ENCODE measurements around the gene PPP2R3B. TPM values are rescaled to one million over a fixed set of nuclear protein-coding genes. Genes with fewer than 3 reads are reported as not detected.

Gene PPP2R3B
- total RNA-seq, 1 donor from 2014 or later = 28.2 TPM

DNA sequence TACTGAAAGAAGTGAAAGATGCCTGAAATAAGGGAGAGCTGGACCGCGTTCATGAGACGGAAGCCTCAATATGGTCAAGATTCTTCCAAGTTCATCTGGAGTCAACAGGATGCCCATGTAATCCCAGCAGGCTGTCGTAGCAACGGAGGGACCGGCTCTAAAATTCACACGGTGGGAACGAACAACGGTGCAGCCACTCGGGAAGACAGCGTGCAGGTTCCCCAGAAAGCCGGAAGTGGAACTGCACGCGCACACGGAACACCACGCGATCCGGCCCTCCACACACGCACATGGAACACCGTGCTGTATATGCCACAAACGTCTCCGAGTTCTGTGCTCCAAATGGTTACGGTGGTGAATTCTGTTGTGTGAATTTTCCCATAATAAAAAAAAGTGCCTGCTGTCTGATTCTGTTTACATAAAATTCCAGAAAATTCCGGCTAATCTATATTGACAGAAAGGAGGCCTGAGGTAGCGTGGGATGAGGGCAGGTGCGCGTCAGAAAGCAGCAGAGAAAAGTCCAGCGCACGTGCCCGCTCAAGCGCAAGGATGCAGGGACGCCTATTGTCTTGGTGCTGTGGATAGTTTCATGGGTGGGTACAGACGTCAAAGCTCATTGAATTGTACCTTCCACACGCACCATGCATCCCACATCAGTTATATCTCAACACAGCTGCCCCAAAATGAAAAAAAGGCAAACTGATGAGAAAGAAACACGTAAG lies 31.2 kb downstream of the PPP2R3B start:
- no peak overlapping the region for H3K4me3 Mint-ChIP-seq (ENCODE audit: unreplicated experiment)
- no peak overlapping the region for H3K27ac Mint-ChIP-seq (ENCODE audit: unreplicated experiment)
- DNase-seq (ENCODE audit: extremely low spot score, unreplicated experiment) = no peak
- no peaks in the 10 kb centered on the region for H3K9me3 Mint-ChIP-seq (ENCODE audit: unreplicated experiment)
- TF ChIP-seq, protein P1, sequence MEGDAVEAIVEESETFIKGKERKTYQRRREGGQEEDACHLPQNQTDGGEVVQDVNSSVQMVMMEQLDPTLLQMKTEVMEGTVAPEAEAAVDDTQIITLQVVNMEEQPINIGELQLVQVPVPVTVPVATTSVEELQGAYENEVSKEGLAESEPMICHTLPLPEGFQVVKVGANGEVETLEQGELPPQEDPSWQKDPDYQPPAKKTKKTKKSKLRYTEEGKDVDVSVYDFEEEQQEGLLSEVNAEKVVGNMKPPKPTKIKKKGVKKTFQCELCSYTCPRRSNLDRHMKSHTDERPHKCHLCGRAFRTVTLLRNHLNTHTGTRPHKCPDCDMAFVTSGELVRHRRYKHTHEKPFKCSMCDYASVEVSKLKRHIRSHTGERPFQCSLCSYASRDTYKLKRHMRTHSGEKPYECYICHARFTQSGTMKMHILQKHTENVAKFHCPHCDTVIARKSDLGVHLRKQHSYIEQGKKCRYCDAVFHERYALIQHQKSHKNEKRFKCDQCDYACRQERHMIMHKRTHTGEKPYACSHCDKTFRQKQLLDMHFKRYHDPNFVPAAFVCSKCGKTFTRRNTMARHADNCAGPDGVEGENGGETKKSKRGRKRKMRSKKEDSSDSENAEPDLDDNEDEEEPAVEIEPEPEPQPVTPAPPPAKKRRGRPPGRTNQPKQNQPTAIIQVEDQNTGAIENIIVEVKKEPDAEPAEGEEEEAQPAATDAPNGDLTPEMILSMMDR (IDR thresholded peaks at IDR 0.05) = no peak
- H3K27me3 Mint-ChIP-seq (ENCODE audit: unreplicated experiment) = no peaks in the 10 kb centered on the region
- H3K36me3 Mint-ChIP-seq (ENCODE audit: unreplicated experiment) = peaks cover 25% of the 10 kb centered on the region
- H3K4me1 Mint-ChIP-seq (ENCODE audit: unreplicated experiment) = peaks cover 5% of the 10 kb centered on the region

DNA sequence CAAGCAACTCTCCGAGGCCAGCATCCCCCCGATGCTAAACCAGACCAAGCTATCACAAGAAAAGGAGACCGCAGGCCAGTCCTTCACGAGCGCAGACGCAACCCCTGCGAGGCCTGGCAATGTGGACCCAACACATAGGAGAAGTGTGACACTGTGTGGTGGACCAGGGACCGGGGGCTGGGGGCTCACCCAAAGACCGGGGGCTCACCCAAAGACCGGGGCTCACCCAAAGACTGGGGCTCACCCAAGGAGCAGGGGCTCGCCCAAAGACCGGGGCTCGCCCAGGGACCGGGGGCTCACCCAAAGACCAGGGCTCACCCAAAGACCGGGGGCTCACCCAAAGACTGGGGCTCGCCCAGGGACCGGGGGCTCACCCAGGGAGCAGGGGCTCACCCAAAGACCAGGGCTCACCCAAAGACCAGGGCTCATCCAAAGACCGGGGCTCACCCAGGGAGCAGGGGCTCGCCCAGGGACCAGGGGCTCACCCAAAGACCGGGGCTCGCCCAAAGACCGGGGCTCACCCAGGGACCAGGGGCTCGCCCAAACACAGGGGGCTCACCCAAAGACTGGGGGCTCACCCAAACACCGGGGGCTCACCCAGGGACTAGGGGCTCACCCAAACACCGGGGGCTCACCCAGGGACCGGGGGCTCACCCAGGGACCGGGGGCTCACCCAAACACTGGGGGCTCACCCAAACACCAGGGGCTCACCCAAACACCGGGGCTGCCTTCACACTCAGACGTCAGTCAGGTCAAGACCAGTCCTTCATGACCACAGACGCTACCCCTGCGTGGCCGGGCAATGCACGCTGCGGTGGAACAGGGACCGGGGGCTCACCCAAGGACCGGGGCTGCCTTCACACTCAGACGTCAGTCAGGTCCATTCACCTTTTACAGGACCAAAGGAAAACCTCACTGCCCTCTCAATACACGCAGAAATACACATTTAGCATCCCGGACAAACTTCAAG lies 32.9 kb downstream of the PPP2R3B start:
- H3K4me1 Mint-ChIP-seq (ENCODE audit: unreplicated experiment) = peaks cover 6% of the 10 kb centered on the region
- no peaks in the 10 kb centered on the region for H3K9me3 Mint-ChIP-seq (ENCODE audit: unreplicated experiment)
- peaks cover 16% of the 10 kb centered on the region for H3K36me3 Mint-ChIP-seq (ENCODE audit: unreplicated experiment)
- DNase-seq (ENCODE audit: extremely low spot score, unreplicated experiment) = no peak
- TF ChIP-seq, protein P1 (IDR thresholded peaks at IDR 0.05) = no peak
- H3K27me3 Mint-ChIP-seq (ENCODE audit: unreplicated experiment) = no peaks in the 10 kb centered on the region
- no peak overlapping the region for H3K27ac Mint-ChIP-seq (ENCODE audit: unreplicated experiment)
- H3K4me3 Mint-ChIP-seq (ENCODE audit: unreplicated experiment) = no peak overlapping the region

DNA sequence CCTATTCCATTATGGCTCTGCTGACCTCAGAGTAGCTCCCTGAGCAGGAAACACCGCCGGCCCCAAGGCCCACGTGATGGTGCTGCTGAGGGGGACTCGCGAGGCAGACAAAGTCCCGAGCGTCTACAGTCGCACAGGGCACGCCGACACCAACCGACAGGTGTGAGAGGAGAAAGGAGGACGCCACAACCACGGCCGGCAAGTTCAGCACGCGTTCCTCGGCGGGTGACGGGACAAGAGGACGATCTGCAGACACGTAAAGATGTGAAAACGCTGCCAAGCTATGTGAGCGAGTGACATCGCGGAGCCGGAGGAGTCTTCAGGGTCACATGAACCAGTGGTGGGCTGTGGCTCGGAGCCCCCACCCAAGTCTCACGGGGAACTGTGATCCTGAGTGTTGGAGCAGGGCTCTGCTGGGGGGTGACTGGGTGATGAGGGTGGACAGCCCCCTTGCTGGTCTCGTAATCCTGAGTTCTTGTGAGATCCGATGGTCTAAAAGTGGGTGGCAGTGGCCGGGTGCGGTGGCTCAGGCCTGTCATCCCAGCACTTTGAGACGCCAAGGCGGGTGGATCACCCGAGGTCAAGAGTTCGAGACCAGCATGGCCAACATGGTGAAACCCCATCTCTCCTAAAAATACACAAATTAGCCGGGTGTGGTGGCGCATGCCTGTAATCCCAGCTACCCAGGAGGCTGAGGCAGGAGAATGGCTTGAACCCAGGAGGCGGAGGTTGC lies 34.0 kb downstream of the PPP2R3B start:
- H3K9me3 Mint-ChIP-seq (ENCODE audit: unreplicated experiment) = no peaks in the 10 kb centered on the region
- peak; percentile 82 for DNase-seq (ENCODE audit: extremely low spot score, unreplicated experiment)
- H3K4me1 Mint-ChIP-seq (ENCODE audit: unreplicated experiment) = peaks cover 10% of the 10 kb centered on the region

DNA sequence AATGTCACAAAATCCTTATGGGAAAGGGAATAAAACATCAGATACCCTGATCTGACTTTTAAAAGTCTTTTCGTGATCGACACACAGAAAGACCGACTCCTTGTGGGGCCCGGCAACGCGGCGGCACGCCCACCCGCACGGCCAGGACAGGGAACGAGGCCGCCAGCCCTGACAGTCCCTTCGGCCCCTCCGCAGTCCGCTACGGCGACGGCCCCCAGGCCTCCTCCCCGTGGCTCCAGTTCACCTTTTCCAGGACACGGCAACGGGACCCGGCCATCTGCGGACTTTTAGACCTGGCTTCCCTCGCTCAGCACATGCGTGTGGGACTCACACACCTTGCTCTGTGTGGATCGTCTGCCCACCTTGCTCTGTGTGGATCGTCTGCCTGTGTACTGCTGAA lies 34.5 kb downstream of the PPP2R3B start:
- TF ChIP-seq, protein P1 (IDR thresholded peaks at IDR 0.05) = no peak
- Mint-ChIP-seq H3K9me3 (ENCODE audit: unreplicated experiment) (no peaks in the 10 kb centered on the region), H3K36me3 (ENCODE audit: unreplicated experiment) (peaks cover 5% of the 10 kb centered on the region), H3K4me3 (ENCODE audit: unreplicated experiment) (no peak overlapping the region), H3K27me3 (ENCODE audit: unreplicated experiment) (no peaks in the 10 kb centered on the region), H3K27ac (ENCODE audit: unreplicated experiment) (no peak overlapping the region), H3K4me1 (ENCODE audit: unreplicated experiment) (peaks cover 7% of the 10 kb centered on the region)
- DNase-seq (ENCODE audit: extremely low spot score, unreplicated experiment) = peak; percentile 81

More for the DNA sequence above, 34.0 kb downstream of the PPP2R3B start:
- Mint-ChIP-seq H3K4me3 (ENCODE audit: unreplicated experiment) (no peak overlapping the region), H3K36me3 (ENCODE audit: unreplicated experiment) (peaks cover 10% of the 10 kb centered on the region), H3K27me3 (ENCODE audit: unreplicated experiment) (no peaks in the 10 kb centered on the region), H3K27ac (ENCODE audit: unreplicated experiment) (no peak overlapping the region)
- TF ChIP-seq, protein P1 (IDR thresholded peaks at IDR 0.05) = no peak
